ENCODE measurements around the gene SHISA5. TPM values are rescaled to one million over a fixed set of nuclear protein-coding genes. Genes with fewer than 3 reads are reported as not detected.

Gene SHISA5
- total and polyA plus RNA-seq, 9 donors: 59.7 to 150 (median 118) TPM

- H3K4me3 ChIP-seq: no peak overlapping the region
- 87 to 89% (median 89%) methylated on average over 9 of the region's 9 CpGs for WGBS, 3 donors
- H3K27ac ChIP-seq: no peak overlapping the region
- H3K36me3 ChIP-seq: no peaks in the 10 kb centered on the region
- TF ChIP-seq EP300 (IDR thresholded peaks at IDR 0.05) (no peak), POLR2A (IDR thresholded peaks at IDR 0.05) (no peak), CTCF (IDR thresholded peaks at IDR 0.05) (no peak)
- H3K9me3 ChIP-seq: no peaks in the 10 kb centered on the region
- no peaks in the 10 kb centered on the region for H3K27me3 ChIP-seq
- no peaks in the 10 kb centered on the region for H3K4me1 ChIP-seq (ENCODE audit: insufficient read depth)
- DNase-seq: no peak
- intact Hi-C loops (cut with DNase I): no loop called here
Observed at GRCh38 chr3:48543271-48543866, 39.4 kb upstream of the SHISA5 start.

- H3K27ac ChIP-seq: no peak overlapping the region
- WGBS, 3 donors: 92 to 98% (median 93%) methylated on average over 12 of the region's 12 CpGs
- no peak for DNase-seq
- no peaks in the 10 kb centered on the region for H3K27me3 ChIP-seq
- H3K9me3 ChIP-seq: no peaks in the 10 kb centered on the region
- no peak overlapping the region for H3K4me3 ChIP-seq
- TF ChIP-seq CTCF (IDR thresholded peaks at IDR 0.05): no peak
- no peak for TF ChIP-seq EP300 (IDR thresholded peaks at IDR 0.05)
- TF ChIP-seq POLR2A (IDR thresholded peaks at IDR 0.05): no peak
- no peaks in the 10 kb centered on the region for H3K4me1 ChIP-seq (ENCODE audit: insufficient read depth)
- intact Hi-C loops (cut with DNase I): no loop called here
- no peaks in the 10 kb centered on the region for H3K36me3 ChIP-seq
Observed at GRCh38 chr3:48538451-48538850, 34.5 kb upstream of the SHISA5 start.

- Histone ChIP-seq H3K27ac (no peak overlapping the region), H3K27me3 (no peaks in the 10 kb centered on the region), H3K4me1 (ENCODE audit: insufficient read depth) (no peaks in the 10 kb centered on the region), H3K36me3 (no peaks in the 10 kb centered on the region), H3K4me3 (no peak overlapping the region), H3K9me3 (no peaks in the 10 kb centered on the region)
- TF ChIP-seq POLR2A (IDR thresholded peaks at IDR 0.05) (no peak), CTCF (IDR thresholded peaks at IDR 0.05) (no peak), EP300 (IDR thresholded peaks at IDR 0.05) (no peak)
- WGBS, 3 donors: 85 to 90% (median 88%) methylated on average over 4 to 5 of the region's 5 CpGs
- intact Hi-C loops (cut with DNase I): no loop called here
- no peak for DNase-seq
Observed at GRCh38 chr3:48536785-48537184, 32.8 kb upstream of the SHISA5 start.

- no peak for DNase-seq
- H3K36me3 ChIP-seq: no peaks in the 10 kb centered on the region
- TF ChIP-seq CTCF (IDR thresholded peaks at IDR 0.05) (no peak), EP300 (IDR thresholded peaks at IDR 0.05) (no peak), POLR2A (IDR thresholded peaks at IDR 0.05) (no peak)
- intact Hi-C loops (cut with DNase I): no loop called here
- 93 to 95% (median 93%) methylated on average over 19 of the region's 19 CpGs for WGBS, 3 donors
- H3K27me3 ChIP-seq: no peaks in the 10 kb centered on the region
- no peak overlapping the region for H3K4me3 ChIP-seq
- no peak overlapping the region for H3K27ac ChIP-seq
- no peaks in the 10 kb centered on the region for H3K9me3 ChIP-seq
- no peaks in the 10 kb centered on the region for H3K4me1 ChIP-seq (ENCODE audit: insufficient read depth)
Observed at GRCh38 chr3:48536116-48536515, 32.1 kb upstream of the SHISA5 start.

Data from ovary (tissue), 9 donors.